Caco-2 (cell line): ENCODE measurements around the gene SIX3. TPM values are rescaled to one million over a fixed set of nuclear protein-coding genes. Genes with fewer than 3 reads are reported as not detected.

Experiments used
- BruUV-seq: library from RNA; stranded (reverse); fragments of 400-500 nt; replicated peaks from 2 replicates; lab custom pipeline; 2021; lab: Mats Ljungman, UMichigan
- CTCF ChIA-PET: fragments of 300-600 bp; sonication (Branson Sonifier 250); formaldehyde crosslinking; loops from one replicate; lab custom pipeline; 2022; ENCODE audit warnings: antibody characterized with exemption; lab: Charles Lee
- POLR2A ChIA-PET: fragments of 300-600 bp; sonication (Branson Sonifier 250); formaldehyde crosslinking; loops from one replicate; lab custom pipeline; 2022; ENCODE audit warnings: antibody characterized with exemption; lab: Charles Lee
- DNase-seq, 2 experiments: peaks; one replicate each; pipeline versions ENCODE4 v3.0.0 to v3.0.0-alpha.2; 2020 to 2022
- H3K27me3 ChIP-seq: replicated peaks from 2 replicates; pipeline ENCODE4 v1.6.0; 2011; ENCODE audit warnings: low read length; ENCODE audit not compliant: control insufficient read depth, insufficient read depth
- H3K36me3 ChIP-seq: 2 replicates; pipeline ENCODE4 v1.5.1; 2011; ENCODE audit warnings: low read length; ENCODE audit not compliant: control insufficient read depth, insufficient read depth
- H3K4me1 ChIP-seq: fragments of 250-450 bp; sonication (Bioruptor Pico); 2 replicates; pipeline ENCODE4 v1.5.1; 2020; ENCODE audit warnings: mild to moderate bottlenecking
- H3K4me3 ChIP-seq: 2 replicates; pipeline ENCODE4 v1.5.1; 2011; ENCODE audit warnings: low read depth, mild to moderate bottlenecking, control low read depth, low read length
- H3K9me3 ChIP-seq: fragments of 250-450 bp; sonication (Bioruptor Pico); 2 replicates; pipeline ENCODE4 v1.5.1; 2020; ENCODE audit warnings: mild to moderate bottlenecking, moderate library complexity
- H3K27ac Mint-ChIP-seq: one replicate; pipeline ENCODE4 v1.8.0; 2022; ENCODE audit warnings: mixed read lengths; ENCODE audit not compliant: unreplicated experiment
- H3K27me3 Mint-ChIP-seq: one replicate; pipeline ENCODE4 v1.8.0; 2022; ENCODE audit warnings: mixed read lengths; ENCODE audit not compliant: insufficient read depth, unreplicated experiment
- H3K36me3 Mint-ChIP-seq: one replicate; pipeline ENCODE4 v1.8.0; 2022; ENCODE audit warnings: mild to moderate bottlenecking, mixed read lengths; ENCODE audit not compliant: insufficient read depth, unreplicated experiment
- H3K4me1 Mint-ChIP-seq: one replicate; pipeline ENCODE4 v1.8.0; 2022; ENCODE audit warnings: low read depth, mixed read lengths; ENCODE audit not compliant: unreplicated experiment
- H3K4me3 Mint-ChIP-seq: one replicate; pipeline ENCODE4 v1.8.0; 2022; ENCODE audit warnings: mild to moderate bottlenecking, moderate library complexity, mixed read lengths; ENCODE audit not compliant: unreplicated experiment
- H3K9me3 Mint-ChIP-seq: one replicate; pipeline ENCODE4 v1.8.0; 2022; ENCODE audit warnings: mixed read lengths; ENCODE audit not compliant: unreplicated experiment
- CTCF ChIP-seq, 2 experiments: fragments of 200-600 bp in 1 of 2; IDR thresholded peaks; 1 replicate in 1 of 2; 2 replicates in 1 of 2; pipeline versions ENCODE4 v1.5.1 to v1.8.0; 2011 to 2022; ENCODE audit warnings: antibody characterized with exemption in 1 of 2, control low read depth in 1 of 2, inconsistent platforms in 1 of 2, low read depth in 1 of 2, low read length in 1 of 2, mild to moderate bottlenecking in 1 of 2, moderate library complexity in 1 of 2; ENCODE audit not compliant: insufficient read depth in 1 of 2, severe bottlenecking in 1 of 2, unreplicated experiment in 1 of 2
- intact Hi-C: fragments of 100-400 bp; cut with micrococcal nuclease; formaldehyde crosslinking; loops from one replicate; pipeline ENCODE4 v1.10.0; 2022; ENCODE audit not compliant: unreplicated experiment
- total RNA-seq: library from RNA; stranded (reverse); gene quantifications from 2 replicates; pipeline ENCODE4 v1.2.3, GENCODE V29; 2022

The SIX3 gene
- total RNA-seq, 1 experiment from 2014 or later, result not detected

- Mint-ChIP-seq H3K27ac (no peak overlapping the region), H3K4me1 (peaks cover 19% of the 10 kb centered on the region), H3K9me3 (no peaks in the 10 kb centered on the region), H3K4me3 (no peak overlapping the region), H3K27me3 (peaks cover 13% of the 10 kb centered on the region), H3K36me3 (no peaks in the 10 kb centered on the region)
- no TSS peak for BruUV-seq
- ChIA-PET CTCF (no interaction called here), POLR2A (no interaction called here)
- intact Hi-C loops, result no loop called here
- Histone ChIP-seq H3K4me3 (no peak overlapping the region), H3K9me3 (no peaks in the 10 kb centered on the region), H3K36me3 (no peaks in the 10 kb centered on the region), H3K27me3 (peaks cover 1% of the 10 kb centered on the region; the same call in 1 of the 2 replicates), H3K4me1 (no peaks in the 10 kb centered on the region)
- no peak for TF ChIP-seq CTCF (IDR thresholded peaks at IDR 0.05; ENCODE audit: insufficient read depth in 1 of 2, low read depth in 1 of 2, low read length in 1 of 2, severe bottlenecking in 1 of 2, unreplicated experiment in 1 of 2)
- DNase-seq, result no peak
Measured at GRCh38 chr2:44943693-44944101, 2.2 kb downstream of the SIX3 start.

DNA sequence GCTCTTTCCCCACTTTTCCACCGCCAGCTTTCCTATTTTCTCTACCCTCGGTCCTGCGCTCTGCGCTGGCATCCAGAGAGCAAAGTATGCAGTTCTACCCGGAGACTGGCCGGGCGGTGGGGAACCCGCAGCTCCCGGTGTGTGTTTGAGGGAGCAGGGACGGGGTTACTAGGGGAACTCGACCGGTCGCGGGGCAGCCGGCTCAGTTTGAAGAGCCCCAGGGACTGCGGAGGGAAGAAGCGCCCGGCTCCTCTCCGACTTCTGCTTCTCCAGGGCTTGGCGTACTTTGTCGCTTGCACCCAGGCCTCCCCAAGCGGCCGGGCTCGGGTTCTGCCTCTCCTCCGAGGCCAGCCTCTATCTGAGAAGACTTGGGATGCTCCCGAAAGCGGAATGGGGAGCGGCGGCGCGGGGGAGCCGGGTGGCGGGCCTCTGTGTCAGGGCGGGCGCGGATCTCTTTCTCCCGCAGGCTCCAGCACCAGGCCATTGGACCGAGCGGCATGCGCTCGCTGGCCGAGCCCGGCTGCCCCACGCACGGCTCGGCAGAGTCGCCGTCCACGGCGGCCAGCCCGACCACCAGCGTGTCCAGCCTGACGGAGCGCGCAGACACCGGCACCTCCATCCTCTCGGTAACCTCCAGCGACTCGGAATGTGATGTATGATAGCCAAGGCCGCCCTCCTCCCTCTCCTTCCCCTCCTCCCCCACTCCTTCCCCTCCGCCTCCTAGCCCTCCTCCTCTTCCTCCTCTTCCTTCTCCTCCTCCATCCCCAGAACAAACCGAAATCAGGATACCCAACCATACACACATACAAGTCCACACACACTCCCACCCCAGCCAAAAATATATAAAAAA, 2.8 kb downstream of the SIX3 start:
- ChIA-PET CTCF (no interaction called here), POLR2A (no interaction called here)
- no peaks in the 10 kb centered on the region for H3K36me3 ChIP-seq
- no TSS peak for BruUV-seq
- H3K4me1 Mint-ChIP-seq, result peaks cover 19% of the 10 kb centered on the region
- no peak overlapping the region for H3K4me3 Mint-ChIP-seq
- no peaks in the 10 kb centered on the region for H3K36me3 Mint-ChIP-seq
- H3K9me3 ChIP-seq, result no peaks in the 10 kb centered on the region
- H3K4me3 ChIP-seq, result no peak overlapping the region
- peaks cover 13% of the 10 kb centered on the region for H3K27me3 Mint-ChIP-seq
- intact Hi-C loops, result no loop called here
- TF ChIP-seq CTCF (IDR thresholded peaks at IDR 0.05; ENCODE audit: insufficient read depth in 1 of 2, low read depth in 1 of 2, low read length in 1 of 2, severe bottlenecking in 1 of 2, unreplicated experiment in 1 of 2), result no peak
- peaks cover 1% of the 10 kb centered on the region; the same call in 1 of the 2 replicates for H3K27me3 ChIP-seq
- DNase-seq, result no peak
- no peak overlapping the region for H3K27ac Mint-ChIP-seq
- no peaks in the 10 kb centered on the region for H3K4me1 ChIP-seq
- H3K9me3 Mint-ChIP-seq, result no peaks in the 10 kb centered on the region

GRCh38 chr2:44944952-44945612, 3.6 kb downstream of the SIX3 start:
- Histone ChIP-seq H3K4me1 (no peaks in the 10 kb centered on the region), H3K36me3 (no peaks in the 10 kb centered on the region), H3K4me3 (no peak overlapping the region), H3K27me3 (peaks cover 1% of the 10 kb centered on the region; the same call in 1 of the 2 replicates), H3K9me3 (no peaks in the 10 kb centered on the region)
- no TSS peak for BruUV-seq
- no peaks in the 10 kb centered on the region for H3K9me3 Mint-ChIP-seq
- intact Hi-C loops, result no loop called here
- no peak overlapping the region for H3K4me3 Mint-ChIP-seq
- peaks cover 13% of the 10 kb centered on the region for H3K27me3 Mint-ChIP-seq
- POLR2A ChIA-PET, result no interaction called here
- DNase-seq, result no peak
- no peak for TF ChIP-seq CTCF (IDR thresholded peaks at IDR 0.05; ENCODE audit: insufficient read depth in 1 of 2, low read depth in 1 of 2, low read length in 1 of 2, severe bottlenecking in 1 of 2, unreplicated experiment in 1 of 2)
- H3K27ac Mint-ChIP-seq, result no peak overlapping the region
- H3K4me1 Mint-ChIP-seq, result peaks cover 19% of the 10 kb centered on the region
- CTCF ChIA-PET, result interaction anchor here (1.4 kb wide), 1 partner anchor 11 kb away, joined by 4 read pairs; no protein-coding TSS in a partner anchor
- no peaks in the 10 kb centered on the region for H3K36me3 Mint-ChIP-seq
